AG04450 (cell line): ENCODE data around the gene SLIT3. TPM values are rescaled to one million over a fixed set of nuclear protein-coding genes. Genes with fewer than 3 reads are reported as not detected.

Experiments
- CTCF ChIA-PET: fragments of 300-600, 350-600 bp; formaldehyde crosslinking; extraction: SDS; loops from one replicate; lab custom pipeline; 2022; ENCODE audit warnings: antibody characterized with exemption, inconsistent platforms; lab: Charles Lee
- POLR2A ChIA-PET: fragments of 350-600 bp; formaldehyde crosslinking; extraction: SDS; loops from one replicate; lab custom pipeline; 2021; ENCODE audit warnings: antibody characterized with exemption, inconsistent platforms; lab: Yijun Ruan, JAX
- DNase-seq: peaks from one replicate; pipeline ENCODE4 v3.0.0-alpha.2; 2011; ENCODE audit warnings: low read depth, low spot score
- H3K27ac ChIP-seq: one replicate; pipeline ENCODE4 v1.5.1; 2012; ENCODE audit warnings: low read depth, low read length, control low read depth
- H3K27me3 ChIP-seq: one replicate; pipeline ENCODE4 v1.6.0; 2012; ENCODE audit warnings: low read length; ENCODE audit not compliant: control insufficient read depth, insufficient read depth
- H3K4me3 ChIP-seq: 2 replicates; pipeline ENCODE4 v1.5.1; 2011; ENCODE audit warnings: mild to moderate bottlenecking, low read depth, low read length, control low read depth
- H3K9me3 ChIP-seq: 2 replicates; pipeline ENCODE4 v1.5.1; 2012; ENCODE audit warnings: low read length; ENCODE audit not compliant: control insufficient read depth, insufficient read depth
- polyA plus RNA-seq: library from polyadenylated mRNA; depleted of rRNA; stranded (reverse); fragments of >200 nt; gene quantifications from 2 replicates; pipeline ENCODE4 v1.2.3, GENCODE V29; 2011
- TF ChIP-seq, protein P1 (sequence below): IDR thresholded peaks from 2 replicates; pipeline ENCODE4 v1.5.1; 2011; ENCODE audit warnings: low read depth, low read length, control low read depth, inconsistent platforms

SLIT3 gene
- polyA plus RNA-seq, 1 experiment: 0.26 TPM

DNA sequence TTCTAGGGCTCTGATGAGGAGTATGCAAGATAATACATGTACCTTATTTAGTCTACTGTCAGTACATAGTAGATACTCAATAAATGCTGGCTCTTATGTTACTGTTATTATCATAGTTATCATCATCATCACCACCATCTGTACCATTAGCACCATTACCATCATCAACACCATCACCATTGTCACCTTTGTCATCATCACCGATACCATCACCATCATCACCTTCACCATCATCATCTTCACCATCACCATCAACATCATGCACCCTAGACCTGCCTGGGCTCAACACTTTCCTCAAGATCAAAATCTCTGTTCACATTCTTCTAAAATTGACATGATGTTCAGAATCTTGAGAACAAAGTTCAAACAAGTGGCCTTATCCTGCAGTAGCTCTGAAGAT, 595.6 kb downstream of the SLIT3 start:
- H3K4me3 ChIP-seq: no peak overlapping the region
- TF ChIP-seq, protein P1, sequence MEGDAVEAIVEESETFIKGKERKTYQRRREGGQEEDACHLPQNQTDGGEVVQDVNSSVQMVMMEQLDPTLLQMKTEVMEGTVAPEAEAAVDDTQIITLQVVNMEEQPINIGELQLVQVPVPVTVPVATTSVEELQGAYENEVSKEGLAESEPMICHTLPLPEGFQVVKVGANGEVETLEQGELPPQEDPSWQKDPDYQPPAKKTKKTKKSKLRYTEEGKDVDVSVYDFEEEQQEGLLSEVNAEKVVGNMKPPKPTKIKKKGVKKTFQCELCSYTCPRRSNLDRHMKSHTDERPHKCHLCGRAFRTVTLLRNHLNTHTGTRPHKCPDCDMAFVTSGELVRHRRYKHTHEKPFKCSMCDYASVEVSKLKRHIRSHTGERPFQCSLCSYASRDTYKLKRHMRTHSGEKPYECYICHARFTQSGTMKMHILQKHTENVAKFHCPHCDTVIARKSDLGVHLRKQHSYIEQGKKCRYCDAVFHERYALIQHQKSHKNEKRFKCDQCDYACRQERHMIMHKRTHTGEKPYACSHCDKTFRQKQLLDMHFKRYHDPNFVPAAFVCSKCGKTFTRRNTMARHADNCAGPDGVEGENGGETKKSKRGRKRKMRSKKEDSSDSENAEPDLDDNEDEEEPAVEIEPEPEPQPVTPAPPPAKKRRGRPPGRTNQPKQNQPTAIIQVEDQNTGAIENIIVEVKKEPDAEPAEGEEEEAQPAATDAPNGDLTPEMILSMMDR: no peak
- ChIA-PET CTCF (interaction anchor here (1.4 to 2.2 kb wide), 3 partner anchors 282 to 875 kb away, joined by 5 to 9 read pairs (median 7); no protein-coding TSS in a partner anchor), POLR2A (no interaction called here)
- DNase-seq: no peak
- H3K27me3 ChIP-seq: no peaks in the 10 kb centered on the region
- H3K27ac ChIP-seq: no peak overlapping the region
- H3K9me3 ChIP-seq: no peaks in the 10 kb centered on the region

DNA sequence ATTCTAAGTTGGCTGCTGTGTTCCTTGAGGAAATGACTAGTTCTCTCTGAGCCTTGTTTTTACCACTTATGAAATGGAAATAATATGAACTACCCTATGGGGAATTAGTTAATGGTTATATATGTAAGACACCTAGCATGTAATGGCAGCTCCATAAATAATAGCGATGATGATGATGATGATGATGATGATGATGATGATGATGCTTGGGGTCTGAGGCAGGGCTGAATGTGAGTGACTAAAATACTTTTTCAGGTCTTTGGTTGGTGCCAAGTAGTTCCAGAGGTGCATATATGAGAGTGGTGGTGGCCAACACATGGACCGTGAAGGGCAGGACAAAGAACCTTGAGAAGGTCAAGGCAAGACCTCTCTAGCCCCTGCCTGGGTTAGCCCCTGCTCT, 598.4 kb downstream of the SLIT3 start:
- Histone ChIP-seq H3K27ac (no peak overlapping the region), H3K4me3 (no peak overlapping the region), H3K27me3 (no peaks in the 10 kb centered on the region), H3K9me3 (no peaks in the 10 kb centered on the region)
- CTCF ChIA-PET: no interaction called here
- POLR2A ChIA-PET: no interaction called here
- TF ChIP-seq, protein P1: no peak
- DNase-seq: no peak

- TF ChIP-seq, protein P1: no peak
- no peaks in the 10 kb centered on the region for H3K27me3 ChIP-seq
- H3K4me3 ChIP-seq: no peak overlapping the region
- ChIA-PET POLR2A (no interaction called here), CTCF (interaction anchor here (1.5 kb wide), 1 partner anchor 21 kb away, joined by 3 read pairs; no protein-coding TSS in a partner anchor)
- H3K9me3 ChIP-seq: no peaks in the 10 kb centered on the region
- no peak overlapping the region for H3K27ac ChIP-seq
- DNase-seq: no peak
Observed at GRCh38 chr5:168701641-168702040, 599.3 kb downstream of the SLIT3 start.

- Histone ChIP-seq H3K4me3 (no peak overlapping the region), H3K27me3 (peaks cover 2% of the 10 kb centered on the region), H3K9me3 (no peaks in the 10 kb centered on the region), H3K27ac (no peak overlapping the region)
- ChIA-PET POLR2A (no interaction called here), CTCF (no interaction called here)
- TF ChIP-seq, protein P1: no peak
- DNase-seq: no peak
Observed at GRCh38 chr5:168699002-168699401, 601.9 kb downstream of the SLIT3 start.

DNA sequence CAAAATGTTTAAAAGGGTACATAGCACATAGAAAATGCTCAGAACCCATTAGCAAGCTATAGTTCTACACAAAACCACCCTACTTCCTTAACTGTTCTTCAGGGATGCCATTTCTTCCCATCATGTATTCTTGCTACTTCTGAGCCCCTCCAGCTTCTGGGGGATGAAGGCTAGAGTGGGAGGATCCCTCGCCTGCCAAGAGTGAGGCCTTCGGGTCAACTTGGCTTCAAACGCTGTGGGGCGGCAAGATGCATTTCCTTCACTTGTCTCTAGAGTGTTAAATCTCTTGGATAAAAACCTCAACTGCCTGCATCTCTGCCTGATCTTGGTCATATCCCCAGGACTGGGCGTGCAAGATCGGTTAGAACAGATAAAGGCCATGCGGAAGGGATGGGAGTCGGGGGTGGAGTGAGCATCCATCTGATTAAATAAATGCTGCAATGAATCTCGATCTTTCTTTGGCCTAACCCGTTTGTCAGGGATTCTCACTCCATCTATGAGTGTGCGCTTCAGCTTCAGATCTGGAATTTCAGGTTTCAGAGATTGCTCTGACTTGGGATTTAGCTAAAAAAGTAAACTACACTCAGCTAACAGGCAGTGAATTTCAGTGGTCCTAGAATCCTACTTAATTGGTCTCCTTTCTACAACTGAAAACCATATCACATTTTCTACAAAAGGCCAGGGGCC, 603.8 kb downstream of the SLIT3 start:
- CTCF ChIA-PET: interaction anchor here (1.3 kb wide), 1 partner anchor 18 kb away, joined by 5 read pairs; no protein-coding TSS in a partner anchor
- POLR2A ChIA-PET: no interaction called here

More for the DNA sequence above, 603.8 kb downstream of the SLIT3 start:
- DNase-seq: no peak
- TF ChIP-seq, protein P1: no peak
- Histone ChIP-seq H3K4me3 (no peak overlapping the region), H3K27ac (no peak overlapping the region), H3K9me3 (no peaks in the 10 kb centered on the region), H3K27me3 (peaks cover 2% of the 10 kb centered on the region)
